Measurements from ENCODE around the gene EVA1A.

EVA1A gene

GRCh38 chr2:75604484-75604883 is 43.7 kb upstream of the EVA1A start (continued):
- TF ChIP-seq CREB5 (CRISPR knock-in tag; IDR thresholded peaks at IDR 0.05; ENCODE audit: low read depth) (no peak), TCF4 (CRISPR knock-in tag; IDR thresholded peaks at IDR 0.05; ENCODE audit: borderline replicate concordance) (no peak), CSRNP3 (CRISPR knock-in tag; IDR thresholded peaks at IDR 0.05) (no peak), PATZ1 (CRISPR knock-in tag; IDR thresholded peaks at IDR 0.05; ENCODE audit: borderline replicate concordance) (no peak), PPARA (CRISPR knock-in tag; IDR thresholded peaks at IDR 0.05; ENCODE audit: borderline replicate concordance) (no peak), SNAI2 (CRISPR knock-in tag; IDR thresholded peaks at IDR 0.05) (no peak), ZC3H10 (CRISPR knock-in tag; IDR thresholded peaks at IDR 0.05) (no peak)

GRCh38 chr2:75603477-75603876 is 42.7 kb upstream of the EVA1A start:
- no peak for ATAC-seq
- no peak for TF ChIP-seq TSHZ2 (CRISPR knock-in tag; IDR thresholded peaks at IDR 0.05)
- no peak for TF ChIP-seq ZFP3 (CRISPR knock-in tag; IDR thresholded peaks at IDR 0.05)
- no peak for TF ChIP-seq CSRNP3 (CRISPR knock-in tag; IDR thresholded peaks at IDR 0.05)
- TF ChIP-seq POU6F1 (CRISPR knock-in tag; IDR thresholded peaks at IDR 0.05; ENCODE audit: borderline replicate concordance, low read depth): no peak
- TF ChIP-seq RARB (CRISPR knock-in tag; IDR thresholded peaks at IDR 0.05): no peak
- TF ChIP-seq BACH2 (CRISPR knock-in tag; IDR thresholded peaks at IDR 0.05; ENCODE audit: borderline replicate concordance): no peak
- TF ChIP-seq OSR1 (CRISPR knock-in tag; IDR thresholded peaks at IDR 0.05): no peak
- TF ChIP-seq TCF4 (CRISPR knock-in tag; IDR thresholded peaks at IDR 0.05; ENCODE audit: borderline replicate concordance): no peak
- TF ChIP-seq ZNF8 (CRISPR knock-in tag; IDR thresholded peaks at IDR 0.05): no peak
- TF ChIP-seq ZFP30 (CRISPR knock-in tag; IDR thresholded peaks at IDR 0.05): no peak
- no peak for TF ChIP-seq ESRRG (CRISPR knock-in tag; IDR thresholded peaks at IDR 0.05)
- no peak for TF ChIP-seq ARNTL (CRISPR knock-in tag; IDR thresholded peaks at IDR 0.05; ENCODE audit: borderline replicate concordance, low read depth)
- no peak for TF ChIP-seq CREB5 (CRISPR knock-in tag; IDR thresholded peaks at IDR 0.05; ENCODE audit: low read depth)
- TF ChIP-seq TOX (CRISPR knock-in tag; IDR thresholded peaks at IDR 0.05; ENCODE audit: borderline replicate concordance): no peak
- TF ChIP-seq PPARA (CRISPR knock-in tag; IDR thresholded peaks at IDR 0.05; ENCODE audit: borderline replicate concordance): no peak
- no peak for TF ChIP-seq ZNF565 (CRISPR knock-in tag; conservative IDR thresholded peaks at IDR 0.05; ENCODE audit: low read depth)
- TF ChIP-seq ISL1 (CRISPR knock-in tag; IDR thresholded peaks at IDR 0.05): no peak
- no peak for TF ChIP-seq ZNF70 (CRISPR knock-in tag; IDR thresholded peaks at IDR 0.05)

Measured in SK-N-SH treated with all-trans-retinoic acid at 6 μM for 48 hours (cell line).